HEK293 (cell line): ENCODE results near the gene SERINC3.

Experiments
- CTCF ChIA-PET: fragments of 350-600 bp; formaldehyde crosslinking; extraction: SDS; loops from one replicate; lab custom pipeline; 2021; ENCODE audit warnings: antibody characterized with exemption; lab: Yijun Ruan, JAX
- POLR2A ChIA-PET: fragments of 300-600 bp; formaldehyde crosslinking; extraction: SDS; loops from one replicate; lab custom pipeline; 2020; ENCODE audit warnings: antibody characterized with exemption, inconsistent platforms; lab: Yijun Ruan, JAX
- H3K27ac ChIP-seq: fragments of 200-500 bp; sonication (Bioruptor generic); 2 replicates; pipeline ENCODE4 v1.5.1; 2014; ENCODE audit warnings: low read depth, low read length, control low read depth, inconsistent platforms; ENCODE audit errors: extremely low read depth
- H3K36me3 ChIP-seq, 2 experiments: fragments of 200-500 bp in 1 of 2; sonication (Bioruptor generic) in 1 of 2; 1 replicate in 1 of 2; 2 replicates in 1 of 2; pipeline ENCODE4 v1.5.1; 2014 to 2017; ENCODE audit warnings: inconsistent platforms in 2 of 2, low read length in 2 of 2; ENCODE audit not compliant: control insufficient read depth in 2 of 2, insufficient read depth in 1 of 2
- H3K4me1 ChIP-seq: fragments of 200-500 bp; sonication (Bioruptor generic); 2 replicates; pipeline ENCODE4 v1.5.1; 2014; ENCODE audit warnings: mild to moderate bottlenecking, low read length, inconsistent platforms; ENCODE audit not compliant: control insufficient read depth, insufficient read depth
- H3K4me3 ChIP-seq: 2 replicates; pipeline ENCODE4 v1.5.1; 2011; ENCODE audit warnings: low read depth, mild to moderate bottlenecking, control low read depth, low read length, moderate library complexity
- H3K9me3 ChIP-seq: fragments of 200-500 bp; sonication (Bioruptor generic); 2 replicates; pipeline ENCODE4 v1.5.1; 2014; ENCODE audit warnings: low read depth, low read length, inconsistent platforms; ENCODE audit not compliant: control insufficient read depth, insufficient read depth
- KLF16 ChIP-seq: fragments of 450-650 bp; formaldehyde crosslinking; IDR thresholded peaks from 2 replicates; pipeline ENCODE4 v1.5.1; 2017; ENCODE audit warnings: missing biosample characterization, missing genetic modification characterization
- KLF17 ChIP-seq: fragments of 450-650 bp; formaldehyde crosslinking; IDR thresholded peaks from 2 replicates; pipeline ENCODE4 v1.5.1; 2016; ENCODE audit warnings: missing biosample characterization, missing genetic modification characterization
- KLF8 ChIP-seq: fragments of 450-650 bp; formaldehyde crosslinking; IDR thresholded peaks from 2 replicates; pipeline ENCODE4 v1.5.1; 2016; ENCODE audit warnings: missing biosample characterization, missing genetic modification characterization
- SETDB1 ChIP-seq: IDR thresholded peaks from one replicate; pipeline ENCODE4 v1.6.1; 2017; ENCODE audit warnings: mild to moderate bottlenecking, low read length, moderate library complexity, mixed read lengths; ENCODE audit not compliant: insufficient read length
- SP2 ChIP-seq: fragments of 450-650 bp; formaldehyde crosslinking; IDR thresholded peaks from 2 replicates; pipeline ENCODE4 v1.5.1; 2016; ENCODE audit warnings: missing biosample characterization, missing genetic modification characterization
- ZBTB1 ChIP-seq: fragments of 450-650 bp; formaldehyde crosslinking; IDR thresholded peaks from 2 replicates; pipeline ENCODE4 v1.5.1; 2016; ENCODE audit warnings: missing biosample characterization, missing genetic modification characterization
- ZBTB48 ChIP-seq: fragments of 450-650 bp; formaldehyde crosslinking; IDR thresholded peaks from 2 replicates; pipeline ENCODE4 v1.5.1; 2016; ENCODE audit warnings: missing biosample characterization, missing genetic modification characterization
- ZFHX2 ChIP-seq: fragments of 450-650 bp; formaldehyde crosslinking; conservative IDR thresholded peaks from 2 replicates; pipeline ENCODE4 v1.5.1; 2016; ENCODE audit warnings: missing biosample characterization, missing genetic modification characterization
- ZFP37 ChIP-seq: fragments of 450-650 bp; formaldehyde crosslinking; IDR thresholded peaks from 2 replicates; pipeline ENCODE4 v1.5.1; 2016; ENCODE audit warnings: missing biosample characterization, missing genetic modification characterization
- ZFP69B ChIP-seq: fragments of 450-650 bp; formaldehyde crosslinking; IDR thresholded peaks from 2 replicates; pipeline ENCODE4 v1.5.1; 2016; ENCODE audit warnings: missing biosample characterization, missing genetic modification characterization
- ZIC2 ChIP-seq: fragments of 450-650 bp; formaldehyde crosslinking; IDR thresholded peaks from 2 replicates; pipeline ENCODE4 v1.5.1; 2016; ENCODE audit warnings: missing biosample characterization, missing genetic modification characterization
- ZNF155 ChIP-seq: fragments of 450-650 bp; formaldehyde crosslinking; IDR thresholded peaks from 2 replicates; pipeline ENCODE4 v1.5.1; 2016; ENCODE audit warnings: missing biosample characterization, missing genetic modification characterization
- ZNF16 ChIP-seq: fragments of 450-650 bp; formaldehyde crosslinking; IDR thresholded peaks from 2 replicates; pipeline ENCODE4 v1.5.1; 2016; ENCODE audit warnings: low read depth, missing biosample characterization, missing genetic modification characterization
- ZNF174 ChIP-seq: fragments of 450-650 bp; formaldehyde crosslinking; IDR thresholded peaks from 2 replicates; pipeline ENCODE4 v1.5.0; 2017; ENCODE audit warnings: missing biosample characterization, mild to moderate bottlenecking, missing genetic modification characterization
- ZNF311 ChIP-seq: fragments of 450-650 bp; formaldehyde crosslinking; IDR thresholded peaks from 2 replicates; pipeline ENCODE4 v1.5.1; 2017; ENCODE audit warnings: missing biosample characterization, missing genetic modification characterization, borderline replicate concordance
- ZNF423 ChIP-seq: fragments of 450-650 bp; formaldehyde crosslinking; IDR thresholded peaks from 2 replicates; pipeline ENCODE4 v1.5.1; 2016; ENCODE audit warnings: missing biosample characterization, missing genetic modification characterization
- ZNF473 ChIP-seq: fragments of 450-650 bp; formaldehyde crosslinking; IDR thresholded peaks from 2 replicates; pipeline ENCODE4 v1.5.1; 2017; ENCODE audit warnings: missing biosample characterization, missing genetic modification characterization
- ZNF544 ChIP-seq: fragments of 450-650 bp; formaldehyde crosslinking; IDR thresholded peaks from 2 replicates; pipeline ENCODE4 v1.5.0; 2017; ENCODE audit warnings: missing biosample characterization, missing genetic modification characterization
- ZNF621 ChIP-seq: fragments of 450-650 bp; formaldehyde crosslinking; IDR thresholded peaks from 2 replicates; pipeline ENCODE4 v1.5.1; 2017; ENCODE audit warnings: missing biosample characterization, missing genetic modification characterization
- ZNF624 ChIP-seq: fragments of 450-650 bp; formaldehyde crosslinking; IDR thresholded peaks from 2 replicates; pipeline ENCODE4 v1.5.1; 2017; ENCODE audit warnings: missing biosample characterization, missing genetic modification characterization
- ZNF664 ChIP-seq: fragments of 450-650 bp; formaldehyde crosslinking; IDR thresholded peaks from 2 replicates; pipeline ENCODE4 v1.5.1; 2016; ENCODE audit warnings: missing biosample characterization, missing genetic modification characterization
- ZNF677 ChIP-seq: fragments of 450-650 bp; IDR thresholded peaks from 2 replicates; pipeline ENCODE4 v1.5.0; 2018; ENCODE audit warnings: missing biosample characterization, mild to moderate bottlenecking, missing genetic modification characterization, moderate library complexity
- ZNF76 ChIP-seq: fragments of 450-650 bp; formaldehyde crosslinking; IDR thresholded peaks from 2 replicates; pipeline ENCODE4; 2016; ENCODE audit warnings: low read depth, missing biosample characterization, missing genetic modification characterization, borderline replicate concordance
- ZNF830 ChIP-seq: fragments of 450-650 bp; IDR thresholded peaks from 2 replicates; pipeline ENCODE4 v1.5.0; 2018; ENCODE audit warnings: missing biosample characterization, missing genetic modification characterization, low read depth, mild to moderate bottlenecking, moderate library complexity
- ZSCAN16 ChIP-seq: fragments of 450-650 bp; formaldehyde crosslinking; IDR thresholded peaks from 2 replicates; pipeline ENCODE4 v1.5.1; 2016; ENCODE audit warnings: missing biosample characterization, missing genetic modification characterization
- TF ChIP-seq, protein P1 (sequence below): fragments of 450-650 bp; formaldehyde crosslinking; IDR thresholded peaks from 2 replicates; pipeline ENCODE4 v1.5.1; 2016; ENCODE audit warnings: missing biosample characterization, missing genetic modification characterization
- TF ChIP-seq, protein P2 (sequence below): fragments of 450-650 bp; formaldehyde crosslinking; IDR thresholded peaks from 2 replicates; pipeline ENCODE4 v1.5.1; 2017; ENCODE audit warnings: missing biosample characterization, missing genetic modification characterization

Gene SERINC3

DNA sequence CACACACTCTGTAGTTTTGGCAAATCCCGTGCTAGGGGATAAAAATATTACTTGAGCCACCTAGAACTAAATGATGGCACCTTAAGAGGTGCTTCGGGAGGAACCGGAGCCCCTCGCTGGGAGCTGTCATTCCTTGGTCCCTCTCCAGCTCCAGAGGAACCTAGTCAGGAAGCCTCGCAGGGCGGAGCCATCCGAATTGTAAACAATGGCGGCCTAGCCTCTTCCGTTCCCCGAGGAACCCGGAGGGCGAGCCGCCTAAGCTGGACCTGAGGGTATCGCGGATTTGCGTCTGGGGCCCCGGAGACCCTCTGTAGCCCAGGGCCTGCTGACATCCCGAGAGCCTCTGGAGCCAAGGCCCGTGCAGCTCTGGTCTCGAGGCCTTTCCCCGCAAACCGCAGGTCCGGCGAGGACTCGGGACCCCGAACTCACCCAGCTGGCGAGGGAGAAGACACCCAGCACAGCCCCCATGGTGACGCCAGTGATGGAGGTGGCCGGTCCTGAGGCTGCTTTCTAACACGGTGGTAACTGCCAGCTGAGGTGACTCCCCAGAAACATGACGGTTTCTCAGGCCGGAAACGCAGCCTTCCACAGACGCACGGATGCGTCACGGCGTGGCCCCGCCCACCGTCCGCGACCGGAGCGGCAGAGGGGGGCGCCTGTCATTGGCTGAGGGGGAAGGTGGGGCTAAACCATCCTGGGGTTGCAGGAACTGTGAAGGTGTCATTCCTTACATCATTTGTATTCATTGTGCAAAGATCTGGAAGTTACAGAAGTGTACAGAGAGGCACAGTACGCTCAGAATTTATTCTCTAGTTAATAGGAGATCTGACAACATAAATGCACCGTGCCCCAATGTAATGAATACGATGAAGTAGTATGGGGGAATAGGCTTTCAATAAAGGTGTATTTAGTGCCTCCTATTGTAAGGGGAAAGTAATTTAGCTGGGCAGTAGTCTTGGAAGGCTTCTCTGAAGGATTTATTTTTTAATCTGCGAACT is at the start of gene SERINC3 (continued):
- TF ChIP-seq ZNF76 (tag by site-specific recombination) (peak; percentile 41; the same call in 1 of the 2 replicates), KLF16 (peak; percentile 70), ZNF174 (tag by site-specific recombination) (no peak), SETDB1 (no peak)

DNA sequence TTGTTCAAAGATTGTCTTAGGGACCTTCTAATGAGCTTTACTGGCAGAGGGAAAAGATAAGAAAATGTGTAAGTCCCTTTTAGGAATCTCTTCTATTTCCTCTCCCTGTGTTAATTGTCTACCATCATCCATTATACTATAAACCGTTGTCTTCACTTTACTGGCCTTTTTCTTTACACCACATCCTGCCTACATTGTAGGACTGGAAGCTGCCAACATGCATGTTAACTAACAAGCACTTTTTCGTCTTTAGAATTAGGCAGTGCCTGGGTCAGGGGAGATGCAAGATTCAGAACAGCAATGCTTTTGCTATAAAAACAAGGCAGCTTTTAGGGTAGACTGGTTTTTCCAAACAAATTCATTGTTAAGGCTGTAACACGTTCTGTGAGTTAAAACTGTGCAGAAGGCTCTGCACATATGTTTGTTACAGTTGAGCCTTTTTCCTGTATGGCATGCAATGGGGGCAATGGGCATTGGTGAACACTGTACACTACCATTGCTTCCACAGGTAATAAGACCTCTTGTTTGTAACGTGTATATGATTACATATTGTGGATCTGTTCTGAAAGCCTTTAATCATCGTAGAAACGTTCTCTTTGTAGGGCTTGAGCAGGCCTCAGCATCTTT is 49.6 kb upstream of the SERINC3 start:
- POLR2A ChIA-PET: interaction anchor here (0.6 kb wide), 1 partner anchor 17 kb away, joined by 3 read pairs; no protein-coding TSS in a partner anchor
- Histone ChIP-seq H3K9me3 (no peaks in the 10 kb centered on the region), H3K4me3 (no peak overlapping the region), H3K36me3 (no peaks in the 10 kb centered on the region), H3K4me1 (peaks cover 3% of the 10 kb centered on the region), H3K27ac (no peak overlapping the region)
- no peak for TF ChIP-seq ZNF544 (tag by site-specific recombination)
- no peak for TF ChIP-seq ZSCAN16
- no peak for TF ChIP-seq KLF17 (tag by site-specific recombination)
- TF ChIP-seq ZNF473 (tag by site-specific recombination): no peak
- no peak for TF ChIP-seq ZNF155 (tag by site-specific recombination)
- TF ChIP-seq ZIC2 (tag by site-specific recombination): no peak
- no peak for TF ChIP-seq ZNF621 (tag by site-specific recombination)
- CTCF ChIA-PET: interaction anchor here (0.7 to 0.9 kb wide), 2 partner anchors 24 to 357 kb away, joined by 3 read pairs; no protein-coding TSS in a partner anchor

GRCh38 chr20:44570367-44570766 is 48.5 kb upstream of the SERINC3 start:
- CTCF ChIA-PET: interaction anchor here (0.6 to 0.9 kb wide), 2 partner anchors 33 to 356 kb away, joined by 3 read pairs; no protein-coding TSS in a partner anchor
- H3K27ac ChIP-seq: no peak overlapping the region
- TF ChIP-seq ZFHX2 (tag by site-specific recombination) (no peak), ZNF830 (no peak), ZFP69B (tag by site-specific recombination) (no peak), ZNF664 (tag by site-specific recombination) (peak; percentile 89)
- H3K9me3 ChIP-seq: no peaks in the 10 kb centered on the region
- POLR2A ChIA-PET: no interaction called here
- H3K36me3 ChIP-seq: no peaks in the 10 kb centered on the region
- H3K4me1 ChIP-seq: no peaks in the 10 kb centered on the region
- H3K4me3 ChIP-seq: no peak overlapping the region

DNA sequence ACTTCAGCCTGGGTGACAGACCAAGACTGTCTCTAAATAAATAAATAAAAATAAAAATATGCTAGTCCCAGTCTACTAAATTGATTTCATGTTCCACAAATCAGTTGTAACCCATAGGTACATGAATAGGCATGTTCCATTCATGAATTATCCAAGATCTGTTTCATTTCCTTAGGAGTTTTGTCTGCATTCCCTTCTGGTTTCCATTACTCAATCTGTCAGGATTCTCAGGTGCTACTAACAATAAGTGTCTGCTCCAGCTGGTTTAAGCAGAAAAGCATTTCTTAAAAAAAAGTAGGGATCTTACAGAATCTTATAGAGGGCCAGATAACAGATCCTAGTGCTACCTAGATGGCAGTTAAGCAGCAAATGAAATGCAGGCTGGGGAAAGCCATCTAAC is 44.9 kb upstream of the SERINC3 start:
- H3K27ac ChIP-seq: no peak overlapping the region
- POLR2A ChIA-PET: no interaction called here
- no peaks in the 10 kb centered on the region for H3K4me1 ChIP-seq
- H3K36me3 ChIP-seq: no peaks in the 10 kb centered on the region
- CTCF ChIA-PET: interaction anchor here (0.6 to 1.8 kb wide), 3 partner anchors 8 to 16 kb away, joined by 4 to 10 read pairs (median 7); partner anchors contain the start of gene PKIG
- H3K9me3 ChIP-seq: no peaks in the 10 kb centered on the region
- no peak overlapping the region for H3K4me3 ChIP-seq
- no peak for TF ChIP-seq ZNF677
- no peak for TF ChIP-seq ZBTB1 (tag by site-specific recombination)
- TF ChIP-seq ZNF311: no peak
- no peak for TF ChIP-seq ZNF16 (tag by site-specific recombination)
- TF ChIP-seq KLF8 (tag by site-specific recombination): no peak
- no peak for TF ChIP-seq ZBTB48 (tag by site-specific recombination)
- TF ChIP-seq ZNF423 (tag by site-specific recombination): no peak
- TF ChIP-seq ZFP37 (tag by site-specific recombination): no peak
- no peak for TF ChIP-seq SETDB1
- TF ChIP-seq SP2 (tag by site-specific recombination): no peak
- TF ChIP-seq ZNF624 (tag by site-specific recombination): no peak
- TF ChIP-seq, protein P1, sequence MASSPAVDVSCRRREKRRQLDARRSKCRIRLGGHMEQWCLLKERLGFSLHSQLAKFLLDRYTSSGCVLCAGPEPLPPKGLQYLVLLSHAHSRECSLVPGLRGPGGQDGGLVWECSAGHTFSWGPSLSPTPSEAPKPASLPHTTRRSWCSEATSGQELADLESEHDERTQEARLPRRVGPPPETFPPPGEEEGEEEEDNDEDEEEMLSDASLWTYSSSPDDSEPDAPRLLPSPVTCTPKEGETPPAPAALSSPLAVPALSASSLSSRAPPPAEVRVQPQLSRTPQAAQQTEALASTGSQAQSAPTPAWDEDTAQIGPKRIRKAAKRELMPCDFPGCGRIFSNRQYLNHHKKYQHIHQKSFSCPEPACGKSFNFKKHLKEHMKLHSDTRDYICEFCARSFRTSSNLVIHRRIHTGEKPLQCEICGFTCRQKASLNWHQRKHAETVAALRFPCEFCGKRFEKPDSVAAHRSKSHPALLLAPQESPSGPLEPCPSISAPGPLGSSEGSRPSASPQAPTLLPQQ: no peak
- TF ChIP-seq, protein P2, sequence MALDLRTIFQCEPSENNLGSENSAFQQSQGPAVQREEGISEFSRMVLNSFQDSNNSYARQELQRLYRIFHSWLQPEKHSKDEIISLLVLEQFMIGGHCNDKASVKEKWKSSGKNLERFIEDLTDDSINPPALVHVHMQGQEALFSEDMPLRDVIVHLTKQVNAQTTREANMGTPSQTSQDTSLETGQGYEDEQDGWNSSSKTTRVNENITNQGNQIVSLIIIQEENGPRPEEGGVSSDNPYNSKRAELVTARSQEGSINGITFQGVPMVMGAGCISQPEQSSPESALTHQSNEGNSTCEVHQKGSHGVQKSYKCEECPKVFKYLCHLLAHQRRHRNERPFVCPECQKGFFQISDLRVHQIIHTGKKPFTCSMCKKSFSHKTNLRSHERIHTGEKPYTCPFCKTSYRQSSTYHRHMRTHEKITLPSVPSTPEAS (tag by site-specific recombination): no peak
